GM23338 (cell line): Measurements from ENCODE around the gene TENM4. TPM values are rescaled to one million over a fixed set of nuclear protein-coding genes. Genes with fewer than 3 reads are reported as not detected.

ENCODE experiments used
- ATAC-seq: fragments of 200-7000 bp; cut with Tn5 transposase; 3 replicates; pipeline ENCODE4 v1.9.1; 2020
- DNase-seq: peaks from one replicate; pipeline ENCODE4 v3.0.0-alpha.2; 2015; ENCODE audit warnings: low spot score
- H2AFZ ChIP-seq: fragments of 200-600 bp; sonication (generic); 2 replicates; pipeline ENCODE4 v1.8.0; 2016; ENCODE audit warnings: antibody characterized with exemption, mild to moderate bottlenecking, moderate library complexity
- H3F3A ChIP-seq: fragments of 200-600 bp; sonication (generic); replicated peaks from 2 replicates; pipeline ENCODE4 v1.8.0; 2017; ENCODE audit warnings: antibody characterized with exemption, mixed run types, low read depth
- H3K27ac ChIP-seq: fragments of 200-600 bp; sonication (generic); 2 replicates; pipeline ENCODE4 v1.6.1; 2016; ENCODE audit warnings: low read depth
- H3K27me3 ChIP-seq: fragments of 200-600 bp; sonication (generic); 2 replicates; pipeline ENCODE4 v1.8.0; 2016; ENCODE audit warnings: mild to moderate bottlenecking, mixed run types, moderate library complexity; ENCODE audit not compliant: insufficient read depth
- H3K36me3 ChIP-seq: fragments of 200-600 bp; sonication (generic); 2 replicates; pipeline ENCODE4 v1.8.0; 2016; ENCODE audit warnings: mild to moderate bottlenecking; ENCODE audit not compliant: insufficient read depth
- H3K4me1 ChIP-seq: fragments of 200-600 bp; sonication (generic); 2 replicates; pipeline ENCODE4 v1.8.0; 2016; ENCODE audit warnings: mild to moderate bottlenecking, moderate library complexity; ENCODE audit not compliant: insufficient read depth
- H3K4me2 ChIP-seq: fragments of 200-600 bp; sonication (generic); 2 replicates; pipeline ENCODE4 v1.7.1; 2017; ENCODE audit warnings: mixed run types
- H3K4me3 ChIP-seq: fragments of 200-600 bp; sonication (generic); 2 replicates; pipeline ENCODE4 v1.6.1; 2016; ENCODE audit warnings: mixed run types
- H3K79me2 ChIP-seq: fragments of 200-600 bp; sonication (generic); replicated peaks from 2 replicates; pipeline ENCODE4 v1.8.0; 2017; ENCODE audit warnings: mild to moderate bottlenecking; ENCODE audit not compliant: insufficient read depth
- H3K9me2 ChIP-seq: fragments of 200-600 bp; sonication (generic); 2 replicates; pipeline ENCODE4 v1.8.0; 2017; ENCODE audit not compliant: insufficient read depth
- H4K20me1 ChIP-seq: fragments of 200-600 bp; sonication (generic); replicated peaks from 2 replicates; pipeline ENCODE4 v1.8.0; 2017; ENCODE audit warnings: mild to moderate bottlenecking; ENCODE audit not compliant: insufficient read depth
- H3K27ac Mint-ChIP-seq: 2 replicates; pipeline ENCODE4 v1.8.0; 2020; ENCODE audit warnings: inconsistent platforms, mild to moderate bottlenecking, moderate library complexity, mixed read lengths
- H3K27me3 Mint-ChIP-seq: 3 replicates; pipeline ENCODE4 v1.8.0; 2022; ENCODE audit warnings: low read depth, mild to moderate bottlenecking, moderate library complexity, mixed read lengths, inconsistent platforms; ENCODE audit not compliant: insufficient read depth, poor library complexity
- H3K36me3 Mint-ChIP-seq: 3 replicates; pipeline ENCODE4 v1.8.0; 2021; ENCODE audit warnings: low read depth, mild to moderate bottlenecking, inconsistent platforms, moderate library complexity, mixed read lengths
- H3K4me1 Mint-ChIP-seq: 3 replicates; pipeline ENCODE4 v1.8.0; 2020; ENCODE audit warnings: mild to moderate bottlenecking, inconsistent platforms, mixed read lengths
- H3K4me3 Mint-ChIP-seq: 3 replicates; pipeline ENCODE4 v1.8.0; 2021; ENCODE audit warnings: moderate library complexity, mild to moderate bottlenecking, inconsistent platforms, mixed read lengths
- H3K9me3 Mint-ChIP-seq: 3 replicates; pipeline ENCODE4 v1.8.0; 2020; ENCODE audit warnings: moderate library complexity, mild to moderate bottlenecking, inconsistent platforms, mixed read lengths
- CREB1 ChIP-seq: fragments of 250-450 bp; sonication (Bioruptor Pico); IDR thresholded peaks from 2 replicates; pipeline ENCODE4 v1.5.0; 2020; ENCODE audit warnings: low read depth, mild to moderate bottlenecking, moderate library complexity
- EZH2 ChIP-seq: fragments of 200-600 bp; sonication (generic); IDR thresholded peaks from one replicate; pipeline ENCODE4 v1.8.0; 2017; ENCODE audit warnings: antibody characterized with exemption, mild to moderate bottlenecking, low read depth; ENCODE audit not compliant: unreplicated experiment
- EZH2phosphoT487 ChIP-seq: fragments of 200-600 bp; sonication (generic); IDR thresholded peaks from one replicate; pipeline ENCODE4 v1.8.1; 2018; ENCODE audit warnings: antibody characterized with exemption; ENCODE audit not compliant: unreplicated experiment
- ZNF331 ChIP-seq: fragments of 250-450 bp; sonication (Bioruptor Pico); IDR thresholded peaks from 2 replicates; pipeline ENCODE4 v1.5.0; 2020; ENCODE audit warnings: low read depth, mild to moderate bottlenecking, moderate library complexity
- polyA plus RNA-seq: library from polyadenylated mRNA; unstranded; fragments of >200 nt; fragmentation: Nextera tagmentation; extraction: Ambion mirVana; gene quantifications from 2 replicates; pipeline ENCODE4 v1.2.1, GENCODE V29; 2016
- total RNA-seq: library from RNA; depleted of rRNA; stranded (reverse); fragments of >200 nt; shearing (Covaris generic); gene quantifications from 2 replicates; pipeline ENCODE4 v1.2.3, GENCODE V29; 2014
- TF ChIP-seq, protein P1 (sequence below): IDR thresholded peaks from one replicate; pipeline ENCODE4 v1.6.1; 2018; ENCODE audit warnings: antibody characterized with exemption; ENCODE audit not compliant: unreplicated experiment
- TF ChIP-seq, protein P2 (sequence below): fragments of 250-450 bp; sonication (Bioruptor Pico); IDR thresholded peaks from 2 replicates; pipeline ENCODE4 v1.5.0; 2020; ENCODE audit warnings: mild to moderate bottlenecking, moderate library complexity

TENM4 gene
- total and polyA plus RNA-seq, 2 experiments from 2014 or later = 7.3 TPM

DNA sequence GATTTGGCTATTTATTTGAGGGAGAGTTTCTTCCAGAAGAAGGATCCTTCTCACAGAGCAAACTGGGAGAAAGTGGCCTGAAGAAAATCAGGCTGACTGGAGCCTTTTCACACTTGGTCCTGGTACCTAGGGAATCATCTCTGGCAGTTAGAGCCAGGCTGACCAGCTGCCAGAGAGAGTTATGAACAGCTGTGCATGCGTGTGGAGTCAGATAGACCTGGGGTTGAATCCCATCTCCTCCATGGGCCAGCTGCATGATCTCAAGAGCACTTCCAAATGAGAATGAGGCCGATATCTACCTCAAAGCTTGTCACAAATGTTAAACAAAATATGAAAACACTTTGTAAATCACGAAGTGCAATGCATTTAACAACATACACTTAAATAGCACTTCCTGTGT, 390.0 kb downstream of the TENM4 start (continued):
- TF ChIP-seq CREB1 (CRISPR knock-in tag) = no peak
- TF ChIP-seq, protein P1, sequence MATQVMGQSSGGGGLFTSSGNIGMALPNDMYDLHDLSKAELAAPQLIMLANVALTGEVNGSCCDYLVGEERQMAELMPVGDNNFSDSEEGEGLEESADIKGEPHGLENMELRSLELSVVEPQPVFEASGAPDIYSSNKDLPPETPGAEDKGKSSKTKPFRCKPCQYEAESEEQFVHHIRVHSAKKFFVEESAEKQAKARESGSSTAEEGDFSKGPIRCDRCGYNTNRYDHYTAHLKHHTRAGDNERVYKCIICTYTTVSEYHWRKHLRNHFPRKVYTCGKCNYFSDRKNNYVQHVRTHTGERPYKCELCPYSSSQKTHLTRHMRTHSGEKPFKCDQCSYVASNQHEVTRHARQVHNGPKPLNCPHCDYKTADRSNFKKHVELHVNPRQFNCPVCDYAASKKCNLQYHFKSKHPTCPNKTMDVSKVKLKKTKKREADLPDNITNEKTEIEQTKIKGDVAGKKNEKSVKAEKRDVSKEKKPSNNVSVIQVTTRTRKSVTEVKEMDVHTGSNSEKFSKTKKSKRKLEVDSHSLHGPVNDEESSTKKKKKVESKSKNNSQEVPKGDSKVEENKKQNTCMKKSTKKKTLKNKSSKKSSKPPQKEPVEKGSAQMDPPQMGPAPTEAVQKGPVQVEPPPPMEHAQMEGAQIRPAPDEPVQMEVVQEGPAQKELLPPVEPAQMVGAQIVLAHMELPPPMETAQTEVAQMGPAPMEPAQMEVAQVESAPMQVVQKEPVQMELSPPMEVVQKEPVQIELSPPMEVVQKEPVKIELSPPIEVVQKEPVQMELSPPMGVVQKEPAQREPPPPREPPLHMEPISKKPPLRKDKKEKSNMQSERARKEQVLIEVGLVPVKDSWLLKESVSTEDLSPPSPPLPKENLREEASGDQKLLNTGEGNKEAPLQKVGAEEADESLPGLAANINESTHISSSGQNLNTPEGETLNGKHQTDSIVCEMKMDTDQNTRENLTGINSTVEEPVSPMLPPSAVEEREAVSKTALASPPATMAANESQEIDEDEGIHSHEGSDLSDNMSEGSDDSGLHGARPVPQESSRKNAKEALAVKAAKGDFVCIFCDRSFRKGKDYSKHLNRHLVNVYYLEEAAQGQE = no peak

DNA sequence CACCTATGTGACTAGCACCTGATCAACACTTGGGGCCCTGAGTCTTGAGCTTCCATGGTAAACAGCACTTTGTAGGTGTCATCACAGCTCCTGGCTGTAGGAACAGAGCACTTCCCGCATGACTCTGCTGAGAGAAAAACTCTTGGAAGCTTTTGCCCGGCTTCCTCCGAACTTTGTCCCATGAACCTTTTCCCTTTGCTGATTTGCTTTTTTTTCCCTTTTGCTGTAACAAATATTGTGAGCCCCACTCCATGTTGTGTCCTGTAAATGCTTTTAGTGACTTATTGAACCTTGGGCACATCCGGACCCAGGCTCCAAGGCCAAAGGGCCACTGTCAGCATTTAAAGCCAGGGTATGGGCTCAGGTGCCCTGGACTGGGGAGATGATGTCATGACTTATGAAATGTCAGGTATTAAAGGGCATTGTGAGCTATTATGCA, 391.1 kb downstream of the TENM4 start:
- no peak overlapping the region for H3K4me3 Mint-ChIP-seq
- H3K4me1 ChIP-seq = peaks cover 4% of the 10 kb centered on the region; the same call in 1 of the 2 replicates
- no peaks in the 10 kb centered on the region for H3K9me3 Mint-ChIP-seq
- no peak overlapping the region for H3K27ac Mint-ChIP-seq
- ATAC-seq (no peak), DNase-seq (no peak)
- H3K4me3 ChIP-seq = no peak overlapping the region
- H3K27me3 ChIP-seq = no peaks in the 10 kb centered on the region
- H3K36me3 ChIP-seq = no peaks in the 10 kb centered on the region
- H4K20me1 ChIP-seq = no peaks in the 10 kb centered on the region
- peaks cover 13% of the 10 kb centered on the region for H3K4me1 Mint-ChIP-seq
- no peak overlapping the region for H3K4me2 ChIP-seq
- no peaks in the 10 kb centered on the region for H3F3A ChIP-seq
- 0 out of 2 replicates have a peak overlapping the region, but pooled peaks have one; percentile 28 for H2AFZ ChIP-seq
- H3K9me2 ChIP-seq = no peaks in the 10 kb centered on the region
- H3K27me3 Mint-ChIP-seq = no peaks in the 10 kb centered on the region
- H3K36me3 Mint-ChIP-seq = no peaks in the 10 kb centered on the region; the same call in 2 of the 3 replicates
- TF ChIP-seq, protein P2, sequence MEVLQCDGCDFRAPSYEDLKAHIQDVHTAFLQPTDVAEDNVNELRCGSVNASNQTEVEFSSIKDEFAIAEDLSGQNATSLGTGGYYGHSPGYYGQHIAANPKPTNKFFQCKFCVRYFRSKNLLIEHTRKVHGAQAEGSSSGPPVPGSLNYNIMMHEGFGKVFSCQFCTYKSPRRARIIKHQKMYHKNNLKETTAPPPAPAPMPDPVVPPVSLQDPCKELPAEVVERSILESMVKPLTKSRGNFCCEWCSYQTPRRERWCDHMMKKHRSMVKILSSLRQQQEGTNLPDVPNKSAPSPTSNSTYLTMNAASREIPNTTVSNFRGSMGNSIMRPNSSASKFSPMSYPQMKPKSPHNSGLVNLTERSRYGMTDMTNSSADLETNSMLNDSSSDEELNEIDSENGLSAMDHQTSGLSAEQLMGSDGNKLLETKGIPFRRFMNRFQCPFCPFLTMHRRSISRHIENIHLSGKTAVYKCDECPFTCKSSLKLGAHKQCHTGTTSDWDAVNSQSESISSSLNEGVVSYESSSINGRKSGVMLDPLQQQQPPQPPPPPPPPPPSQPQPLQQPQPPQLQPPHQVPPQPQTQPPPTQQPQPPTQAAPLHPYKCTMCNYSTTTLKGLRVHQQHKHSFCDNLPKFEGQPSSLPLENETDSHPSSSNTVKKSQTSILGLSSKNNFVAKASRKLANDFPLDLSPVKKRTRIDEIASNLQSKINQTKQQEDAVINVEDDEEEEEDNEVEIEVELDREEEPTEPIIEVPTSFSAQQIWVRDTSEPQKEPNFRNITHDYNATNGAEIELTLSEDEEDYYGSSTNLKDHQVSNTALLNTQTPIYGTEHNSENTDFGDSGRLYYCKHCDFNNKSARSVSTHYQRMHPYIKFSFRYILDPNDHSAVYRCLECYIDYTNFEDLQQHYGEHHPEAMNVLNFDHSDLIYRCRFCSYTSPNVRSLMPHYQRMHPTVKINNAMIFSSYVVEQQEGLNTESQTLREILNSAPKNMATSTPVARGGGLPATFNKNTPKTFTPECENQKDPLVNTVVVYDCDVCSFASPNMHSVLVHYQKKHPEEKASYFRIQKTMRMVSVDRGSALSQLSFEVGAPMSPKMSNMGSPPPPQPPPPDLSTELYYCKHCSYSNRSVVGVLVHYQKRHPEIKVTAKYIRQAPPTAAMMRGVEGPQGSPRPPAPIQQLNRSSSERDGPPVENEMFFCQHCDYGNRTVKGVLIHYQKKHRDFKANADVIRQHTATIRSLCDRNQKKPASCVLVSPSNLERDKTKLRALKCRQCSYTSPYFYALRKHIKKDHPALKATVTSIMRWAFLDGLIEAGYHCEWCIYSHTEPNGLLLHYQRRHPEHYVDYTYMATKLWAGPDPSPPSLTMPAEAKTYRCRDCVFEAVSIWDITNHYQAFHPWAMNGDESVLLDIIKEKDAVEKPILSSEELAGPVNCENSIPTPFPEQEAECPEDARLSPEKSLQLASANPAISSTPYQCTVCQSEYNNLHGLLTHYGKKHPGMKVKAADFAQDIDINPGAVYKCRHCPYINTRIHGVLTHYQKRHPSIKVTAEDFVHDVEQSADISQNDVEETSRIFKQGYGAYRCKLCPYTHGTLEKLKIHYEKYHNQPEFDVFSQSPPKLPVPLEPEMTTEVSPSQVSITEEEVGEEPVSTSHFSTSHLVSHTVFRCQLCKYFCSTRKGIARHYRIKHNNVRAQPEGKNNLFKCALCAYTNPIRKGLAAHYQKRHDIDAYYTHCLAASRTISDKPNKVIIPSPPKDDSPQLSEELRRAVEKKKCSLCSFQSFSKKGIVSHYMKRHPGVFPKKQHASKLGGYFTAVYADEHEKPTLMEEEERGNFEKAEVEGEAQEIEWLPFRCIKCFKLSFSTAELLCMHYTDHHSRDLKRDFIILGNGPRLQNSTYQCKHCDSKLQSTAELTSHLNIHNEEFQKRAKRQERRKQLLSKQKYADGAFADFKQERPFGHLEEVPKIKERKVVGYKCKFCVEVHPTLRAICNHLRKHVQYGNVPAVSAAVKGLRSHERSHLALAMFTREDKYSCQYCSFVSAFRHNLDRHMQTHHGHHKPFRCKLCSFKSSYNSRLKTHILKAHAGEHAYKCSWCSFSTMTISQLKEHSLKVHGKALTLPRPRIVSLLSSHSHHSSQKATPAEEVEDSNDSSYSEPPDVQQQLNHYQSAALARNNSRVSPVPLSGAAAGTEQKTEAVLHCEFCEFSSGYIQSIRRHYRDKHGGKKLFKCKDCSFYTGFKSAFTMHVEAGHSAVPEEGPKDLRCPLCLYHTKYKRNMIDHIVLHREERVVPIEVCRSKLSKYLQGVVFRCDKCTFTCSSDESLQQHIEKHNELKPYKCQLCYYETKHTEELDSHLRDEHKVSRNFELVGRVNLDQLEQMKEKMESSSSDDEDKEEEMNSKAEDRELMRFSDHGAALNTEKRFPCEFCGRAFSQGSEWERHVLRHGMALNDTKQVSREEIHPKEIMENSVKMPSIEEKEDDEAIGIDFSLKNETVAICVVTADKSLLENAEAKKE (CRISPR knock-in tag) = no peak
- TF ChIP-seq ZNF331 (CRISPR knock-in tag) = no peak
- no peak for TF ChIP-seq EZH2phosphoT487
- TF ChIP-seq EZH2 = no peak
- TF ChIP-seq, protein P1 = no peak
- no peak overlapping the region for H3K27ac ChIP-seq
- H3K79me2 ChIP-seq = no peaks in the 10 kb centered on the region
